Measurements from ENCODE around the gene TSPAN32.

TSPAN32 gene

DNA sequence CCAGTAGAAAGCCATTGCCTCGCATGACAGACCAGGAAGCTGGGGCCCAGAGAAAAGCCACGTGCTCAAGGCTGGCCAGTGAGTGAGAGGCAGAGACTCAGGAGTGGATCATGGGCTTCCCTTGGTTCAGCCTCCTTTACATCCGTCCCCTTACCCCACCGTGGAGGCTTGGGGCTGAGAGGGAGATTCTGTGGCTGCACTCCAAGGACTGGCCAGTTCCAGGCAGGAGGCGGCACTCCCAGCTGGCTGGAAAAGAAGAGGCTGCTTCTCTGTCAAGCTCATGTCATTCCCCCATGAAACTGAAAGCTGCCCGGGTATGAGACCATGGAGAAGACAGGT is 24.8 kb upstream of the TSPAN32 start:
- ATAC-seq, result no peak; the same call in 2 of the 3 replicates
- no peak for TF ChIP-seq CSDC2 (CRISPR knock-in tag; IDR thresholded peaks at IDR 0.05)
- TF ChIP-seq, protein P1, sequence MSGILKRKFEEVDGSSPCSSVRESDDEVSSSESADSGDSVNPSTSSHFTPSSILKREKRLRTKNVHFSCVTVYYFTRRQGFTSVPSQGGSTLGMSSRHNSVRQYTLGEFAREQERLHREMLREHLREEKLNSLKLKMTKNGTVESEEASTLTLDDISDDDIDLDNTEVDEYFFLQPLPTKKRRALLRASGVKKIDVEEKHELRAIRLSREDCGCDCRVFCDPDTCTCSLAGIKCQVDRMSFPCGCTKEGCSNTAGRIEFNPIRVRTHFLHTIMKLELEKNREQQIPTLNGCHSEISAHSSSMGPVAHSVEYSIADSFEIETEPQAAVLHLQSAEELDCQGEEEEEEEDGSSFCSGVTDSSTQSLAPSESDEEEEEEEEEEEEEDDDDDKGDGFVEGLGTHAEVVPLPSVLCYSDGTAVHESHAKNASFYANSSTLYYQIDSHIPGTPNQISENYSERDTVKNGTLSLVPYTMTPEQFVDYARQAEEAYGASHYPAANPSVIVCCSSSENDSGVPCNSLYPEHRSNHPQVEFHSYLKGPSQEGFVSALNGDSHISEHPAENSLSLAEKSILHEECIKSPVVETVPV (CRISPR knock-in tag; IDR thresholded peaks at IDR 0.05), result no peak
- TF ChIP-seq TCF4 (CRISPR knock-in tag; IDR thresholded peaks at IDR 0.05; ENCODE audit: borderline replicate concordance), result no peak
- TF ChIP-seq ZNF565 (CRISPR knock-in tag; conservative IDR thresholded peaks at IDR 0.05; ENCODE audit: low read depth), result no peak
- TF ChIP-seq ZC3H10 (CRISPR knock-in tag; IDR thresholded peaks at IDR 0.05), result no peak
- no peak for TF ChIP-seq BACH2 (CRISPR knock-in tag; IDR thresholded peaks at IDR 0.05; ENCODE audit: borderline replicate concordance)
- no peak for TF ChIP-seq ARNTL (CRISPR knock-in tag; IDR thresholded peaks at IDR 0.05; ENCODE audit: borderline replicate concordance, low read depth)
- no peak for TF ChIP-seq ESRRG (CRISPR knock-in tag; IDR thresholded peaks at IDR 0.05)
- no peak for TF ChIP-seq GLIS3 (CRISPR knock-in tag; IDR thresholded peaks at IDR 0.05)
- TF ChIP-seq, protein P2, sequence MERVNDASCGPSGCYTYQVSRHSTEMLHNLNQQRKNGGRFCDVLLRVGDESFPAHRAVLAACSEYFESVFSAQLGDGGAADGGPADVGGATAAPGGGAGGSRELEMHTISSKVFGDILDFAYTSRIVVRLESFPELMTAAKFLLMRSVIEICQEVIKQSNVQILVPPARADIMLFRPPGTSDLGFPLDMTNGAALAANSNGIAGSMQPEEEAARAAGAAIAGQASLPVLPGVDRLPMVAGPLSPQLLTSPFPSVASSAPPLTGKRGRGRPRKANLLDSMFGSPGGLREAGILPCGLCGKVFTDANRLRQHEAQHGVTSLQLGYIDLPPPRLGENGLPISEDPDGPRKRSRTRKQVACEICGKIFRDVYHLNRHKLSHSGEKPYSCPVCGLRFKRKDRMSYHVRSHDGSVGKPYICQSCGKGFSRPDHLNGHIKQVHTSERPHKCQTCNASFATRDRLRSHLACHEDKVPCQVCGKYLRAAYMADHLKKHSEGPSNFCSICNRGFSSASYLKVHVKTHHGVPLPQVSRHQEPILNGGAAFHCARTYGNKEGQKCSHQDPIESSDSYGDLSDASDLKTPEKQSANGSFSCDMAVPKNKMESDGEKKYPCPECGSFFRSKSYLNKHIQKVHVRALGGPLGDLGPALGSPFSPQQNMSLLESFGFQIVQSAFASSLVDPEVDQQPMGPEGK (CRISPR knock-in tag; IDR thresholded peaks at IDR 0.05; ENCODE audit: borderline replicate concordance), result no peak
- TF ChIP-seq, protein P3, sequence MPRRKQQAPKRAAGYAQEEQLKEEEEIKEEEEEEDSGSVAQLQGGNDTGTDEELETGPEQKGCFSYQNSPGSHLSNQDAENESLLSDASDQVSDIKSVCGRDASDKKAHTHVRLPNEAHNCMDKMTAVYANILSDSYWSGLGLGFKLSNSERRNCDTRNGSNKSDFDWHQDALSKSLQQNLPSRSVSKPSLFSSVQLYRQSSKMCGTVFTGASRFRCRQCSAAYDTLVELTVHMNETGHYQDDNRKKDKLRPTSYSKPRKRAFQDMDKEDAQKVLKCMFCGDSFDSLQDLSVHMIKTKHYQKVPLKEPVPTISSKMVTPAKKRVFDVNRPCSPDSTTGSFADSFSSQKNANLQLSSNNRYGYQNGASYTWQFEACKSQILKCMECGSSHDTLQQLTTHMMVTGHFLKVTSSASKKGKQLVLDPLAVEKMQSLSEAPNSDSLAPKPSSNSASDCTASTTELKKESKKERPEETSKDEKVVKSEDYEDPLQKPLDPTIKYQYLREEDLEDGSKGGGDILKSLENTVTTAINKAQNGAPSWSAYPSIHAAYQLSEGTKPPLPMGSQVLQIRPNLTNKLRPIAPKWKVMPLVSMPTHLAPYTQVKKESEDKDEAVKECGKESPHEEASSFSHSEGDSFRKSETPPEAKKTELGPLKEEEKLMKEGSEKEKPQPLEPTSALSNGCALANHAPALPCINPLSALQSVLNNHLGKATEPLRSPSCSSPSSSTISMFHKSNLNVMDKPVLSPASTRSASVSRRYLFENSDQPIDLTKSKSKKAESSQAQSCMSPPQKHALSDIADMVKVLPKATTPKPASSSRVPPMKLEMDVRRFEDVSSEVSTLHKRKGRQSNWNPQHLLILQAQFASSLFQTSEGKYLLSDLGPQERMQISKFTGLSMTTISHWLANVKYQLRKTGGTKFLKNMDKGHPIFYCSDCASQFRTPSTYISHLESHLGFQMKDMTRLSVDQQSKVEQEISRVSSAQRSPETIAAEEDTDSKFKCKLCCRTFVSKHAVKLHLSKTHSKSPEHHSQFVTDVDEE (CRISPR knock-in tag; IDR thresholded peaks at IDR 0.05), result no peak
- no peak for TF ChIP-seq ZNF8 (CRISPR knock-in tag; IDR thresholded peaks at IDR 0.05)

DNA sequence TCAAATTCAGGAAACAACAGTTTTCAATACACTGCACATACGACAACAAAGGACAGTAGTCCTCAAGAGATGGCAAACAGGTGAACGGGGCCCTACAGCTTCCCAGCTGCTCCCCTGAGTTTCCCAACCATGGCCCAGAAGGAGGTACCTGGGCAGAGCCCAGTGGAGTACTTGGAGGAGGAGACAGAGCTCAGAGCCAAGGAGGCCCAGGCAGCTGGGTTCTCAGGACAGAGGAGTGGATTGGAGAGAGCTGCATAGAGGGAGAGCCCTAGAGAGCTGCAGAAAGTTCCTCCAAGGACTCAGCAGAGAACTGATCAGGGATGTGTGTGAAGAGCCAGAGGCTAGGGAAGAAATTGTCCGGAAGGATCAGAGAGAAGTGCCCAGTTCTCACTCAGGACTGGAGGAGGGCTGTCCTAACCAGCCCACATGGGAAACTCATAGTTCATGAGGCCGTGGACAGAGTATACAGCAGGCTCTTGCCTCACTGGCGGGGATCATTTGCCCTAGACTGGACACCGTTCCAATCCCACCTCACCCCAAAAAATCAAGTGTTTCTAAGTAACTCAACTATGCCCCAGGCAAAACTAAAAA is 23.8 kb upstream of the TSPAN32 start:
- ATAC-seq, result no peak
- TF ChIP-seq GLIS3 (CRISPR knock-in tag; IDR thresholded peaks at IDR 0.05) (no peak), ZNF70 (CRISPR knock-in tag; IDR thresholded peaks at IDR 0.05) (no peak), SNAI2 (CRISPR knock-in tag; IDR thresholded peaks at IDR 0.05) (no peak)
- TF ChIP-seq, protein P4, sequence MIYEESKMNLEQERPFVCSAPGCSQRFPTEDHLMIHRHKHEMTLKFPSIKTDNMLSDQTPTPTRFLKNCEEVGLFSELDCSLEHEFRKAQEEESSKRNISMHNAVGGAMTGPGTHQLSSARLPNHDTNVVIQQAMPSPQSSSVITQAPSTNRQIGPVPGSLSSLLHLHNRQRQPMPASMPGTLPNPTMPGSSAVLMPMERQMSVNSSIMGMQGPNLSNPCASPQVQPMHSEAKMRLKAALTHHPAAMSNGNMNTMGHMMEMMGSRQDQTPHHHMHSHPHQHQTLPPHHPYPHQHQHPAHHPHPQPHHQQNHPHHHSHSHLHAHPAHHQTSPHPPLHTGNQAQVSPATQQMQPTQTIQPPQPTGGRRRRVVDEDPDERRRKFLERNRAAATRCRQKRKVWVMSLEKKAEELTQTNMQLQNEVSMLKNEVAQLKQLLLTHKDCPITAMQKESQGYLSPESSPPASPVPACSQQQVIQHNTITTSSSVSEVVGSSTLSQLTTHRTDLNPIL (CRISPR knock-in tag; IDR thresholded peaks at IDR 0.05; ENCODE audit: low read depth), result no peak
- TF ChIP-seq, protein P3 (CRISPR knock-in tag; IDR thresholded peaks at IDR 0.05), result no peak

DNA sequence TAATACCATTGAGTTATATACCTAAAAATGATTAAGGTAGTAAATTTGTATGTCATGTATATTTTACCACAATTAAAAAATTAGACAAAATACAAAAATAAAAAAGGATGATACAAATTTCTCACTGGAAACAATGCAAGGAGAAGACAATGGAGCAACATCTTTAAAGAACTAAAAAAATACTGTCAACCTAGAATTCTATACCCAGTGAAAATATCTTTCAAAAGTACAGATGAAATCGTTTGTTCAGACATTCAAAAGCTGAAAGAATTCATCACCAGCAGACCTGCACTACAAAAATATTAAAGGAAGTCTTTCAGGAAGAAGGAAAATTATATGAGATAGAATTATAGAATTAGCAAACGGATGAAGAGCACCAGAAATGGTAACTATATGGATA is 21.6 kb upstream of the TSPAN32 start:
- ATAC-seq, result no peak
- TF ChIP-seq, protein P5, sequence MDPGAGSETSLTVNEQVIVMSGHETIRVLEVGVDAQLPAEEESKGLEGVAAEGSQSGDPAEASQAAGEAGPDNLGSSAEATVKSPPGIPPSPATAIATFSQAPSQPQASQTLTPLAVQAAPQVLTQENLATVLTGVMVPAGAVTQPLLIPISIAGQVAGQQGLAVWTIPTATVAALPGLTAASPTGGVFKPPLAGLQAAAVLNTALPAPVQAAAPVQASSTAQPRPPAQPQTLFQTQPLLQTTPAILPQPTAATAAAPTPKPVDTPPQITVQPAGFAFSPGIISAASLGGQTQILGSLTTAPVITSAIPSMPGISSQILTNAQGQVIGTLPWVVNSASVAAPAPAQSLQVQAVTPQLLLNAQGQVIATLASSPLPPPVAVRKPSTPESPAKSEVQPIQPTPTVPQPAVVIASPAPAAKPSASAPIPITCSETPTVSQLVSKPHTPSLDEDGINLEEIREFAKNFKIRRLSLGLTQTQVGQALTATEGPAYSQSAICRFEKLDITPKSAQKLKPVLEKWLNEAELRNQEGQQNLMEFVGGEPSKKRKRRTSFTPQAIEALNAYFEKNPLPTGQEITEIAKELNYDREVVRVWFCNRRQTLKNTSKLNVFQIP (CRISPR knock-in tag; IDR thresholded peaks at IDR 0.05; ENCODE audit: borderline replicate concordance, low read depth), result no peak
- TF ChIP-seq CSDC2 (CRISPR knock-in tag; IDR thresholded peaks at IDR 0.05) (no peak), PPARA (CRISPR knock-in tag; IDR thresholded peaks at IDR 0.05; ENCODE audit: borderline replicate concordance) (no peak), ISL1 (CRISPR knock-in tag; IDR thresholded peaks at IDR 0.05) (no peak), ESRRG (CRISPR knock-in tag; IDR thresholded peaks at IDR 0.05) (no peak), ZC3H10 (CRISPR knock-in tag; IDR thresholded peaks at IDR 0.05) (no peak), ZNF70 (CRISPR knock-in tag; IDR thresholded peaks at IDR 0.05) (no peak), BACH2 (CRISPR knock-in tag; IDR thresholded peaks at IDR 0.05; ENCODE audit: borderline replicate concordance) (no peak), ZNF8 (CRISPR knock-in tag; IDR thresholded peaks at IDR 0.05) (no peak), GLIS3 (CRISPR knock-in tag; IDR thresholded peaks at IDR 0.05) (no peak), TOX (CRISPR knock-in tag; IDR thresholded peaks at IDR 0.05; ENCODE audit: borderline replicate concordance) (no peak)
- TF ChIP-seq, protein P4 (CRISPR knock-in tag; IDR thresholded peaks at IDR 0.05; ENCODE audit: low read depth), result no peak
- TF ChIP-seq, protein P2 (CRISPR knock-in tag; IDR thresholded peaks at IDR 0.05; ENCODE audit: borderline replicate concordance), result no peak

All from SK-N-SH treated with all-trans-retinoic acid at 6 μM for 48 hours (cell line).